GM18499 (cell line): ENCODE data around the gene RAD9A.
"Not testable (repeated sequence)": the region's sequence is repeated elsewhere in the genome, so short reads cannot be mapped to it uniquely, and the experiment has no call there.

Source experiments
- ATAC-seq: cut with Tn5 transposase; IDR thresholded peaks from one replicate; pipeline ENCODE4 v1.9.1; 2021; ENCODE audit warnings: moderate number of reproducible peaks; ENCODE audit not compliant: insufficient read depth, unreplicated experiment

Gene RAD9A

GRCh38 chr11:67393990-67394389 lies 2.2 kb downstream of the RAD9A start:
- no peak for ATAC-seq

- no peak for ATAC-seq
Measured at GRCh38 chr11:67395555-67396258, 3.9 kb downstream of the RAD9A start.

- ATAC-seq, result no peak
Measured at GRCh38 chr11:67396259-67396581, 4.4 kb downstream of the RAD9A start.

GRCh38 chr11:67396587-67397389 lies 5.0 kb downstream of the RAD9A start:
- ATAC-seq, result no peak

GRCh38 chr11:67397536-67397935 lies 5.8 kb downstream of the RAD9A start:
- no peak for ATAC-seq

- ATAC-seq, result no peak
Measured at GRCh38 chr11:67397986-67398660, 6.3 kb downstream of the RAD9A start.

- no peak for ATAC-seq
Measured at GRCh38 chr11:67398661-67399563, 7.1 kb downstream of the RAD9A start.

GRCh38 chr11:67400251-67400941 lies 8.6 kb downstream of the RAD9A start:
- no peak for ATAC-seq

- ATAC-seq, result no peak
Measured at GRCh38 chr11:67400942-67401494, 9.2 kb downstream of the RAD9A start.

- no peak for ATAC-seq
Measured at GRCh38 chr11:67401495-67402191, 9.9 kb downstream of the RAD9A start, which contains the start of gene PPP1CA. Gene PPP1CA, minus strand, starts transcription at chr11:67401858. Its CDS starts 76 bp downstream, at chr11:67401782.

GRCh38 chr11:67402192-67402839 lies 10.5 kb downstream of the RAD9A start:
- ATAC-seq, result not testable (repeated sequence)

GRCh38 chr11:67403085-67403484 lies 11.3 kb downstream of the RAD9A start:
- not testable (repeated sequence) for ATAC-seq

- no peak for ATAC-seq
Measured at GRCh38 chr11:67404515-67405195, 12.9 kb downstream of the RAD9A start.

- ATAC-seq, result no peak
Measured at GRCh38 chr11:67405196-67405567, 13.4 kb downstream of the RAD9A start.

- ATAC-seq, result no peak
Measured at GRCh38 chr11:67405688-67406339, 14.0 kb downstream of the RAD9A start.

GRCh38 chr11:67406420-67406968 lies 14.7 kb downstream of the RAD9A start:
- ATAC-seq, result no peak
